HepG2 (cell line): ENCODE data around the gene UNC13D. TPM values are rescaled to one million over a fixed set of nuclear protein-coding genes. Genes with fewer than 3 reads are reported as not detected.

Source experiments
- CBFB ChIP-seq: sonication (generic); formaldehyde crosslinking; IDR thresholded peaks from 2 replicates; pipeline ENCODE4 v1.4.0; 2020; ENCODE audit warnings: missing genetic modification reagents
- HNF4A ChIP-seq: sonication (generic); formaldehyde crosslinking; IDR thresholded peaks from 2 replicates; pipeline ENCODE4 v1.4.0; 2020; ENCODE audit warnings: missing genetic modification reagents
- IRF2 ChIP-seq: IDR thresholded peaks from 2 replicates; pipeline ENCODE4 v1.6.1; 2018; ENCODE audit warnings: missing genetic modification reagents, missing compliant biosample characterization
- IRF9 ChIP-seq: sonication (generic); formaldehyde crosslinking; IDR thresholded peaks from 2 replicates; pipeline ENCODE4 v1.8.0; 2022; ENCODE audit warnings: missing genetic modification reagents, mild to moderate bottlenecking, borderline replicate concordance
- JUNB ChIP-seq: sonication (generic); formaldehyde crosslinking; IDR thresholded peaks from 2 replicates; pipeline ENCODE4 v1.8.0; 2022; ENCODE audit warnings: missing genetic modification reagents, mild to moderate bottlenecking, borderline replicate concordance
- PHF5A ChIP-seq: IDR thresholded peaks from one replicate; pipeline ENCODE4 v1.6.1; 2018; ENCODE audit warnings: low read depth, missing genetic modification reagents; ENCODE audit not compliant: unreplicated experiment
- SOX13 ChIP-seq, 3 experiments: fragments of 450-650 bp in 1 of 3; sonication (generic) in 1 of 3; formaldehyde crosslinking in 1 of 3; IDR thresholded peaks in 2 of 3; conservative IDR thresholded peaks in 1 of 3; 2 replicates each; pipeline versions ENCODE4 v1.5.0 to v1.6.1; 2016 to 2020; ENCODE audit warnings: antibody characterized with exemption in 1 of 3, mild to moderate bottlenecking in 1 of 3, missing compliant biosample characterization in 1 of 3, missing genetic modification reagents in 1 of 3, moderate library complexity in 1 of 3
- SRY ChIP-seq: sonication (generic); formaldehyde crosslinking; IDR thresholded peaks from 2 replicates; pipeline ENCODE4 v1.8.0; 2022; ENCODE audit warnings: mild to moderate bottlenecking, missing genetic modification reagents
- ZBTB8A ChIP-seq: sonication (generic); formaldehyde crosslinking; IDR thresholded peaks from 2 replicates; pipeline ENCODE4 v1.4.0; 2020; ENCODE audit warnings: mild to moderate bottlenecking, low read depth, missing genetic modification reagents, borderline replicate concordance
- ZMYM2 ChIP-seq: sonication (generic); formaldehyde crosslinking; IDR thresholded peaks from 2 replicates; pipeline ENCODE4 v1.8.0; 2022; ENCODE audit warnings: mild to moderate bottlenecking, missing genetic modification reagents
- ZNF205 ChIP-seq: IDR thresholded peaks from 2 replicates; pipeline ENCODE4 v1.6.1; 2018; ENCODE audit warnings: missing biosample characterization, missing genetic modification reagents
- ZNF331 ChIP-seq: sonication (generic); formaldehyde crosslinking; IDR thresholded peaks from 2 replicates; pipeline ENCODE4 v1.4.0; 2020; ENCODE audit warnings: missing genetic modification reagents
- ZNF335 ChIP-seq: sonication (generic); formaldehyde crosslinking; IDR thresholded peaks from 2 replicates; pipeline ENCODE4 v1.4.0; 2020; ENCODE audit warnings: missing genetic modification reagents
- ZNF543 ChIP-seq: sonication (generic); formaldehyde crosslinking; IDR thresholded peaks from 2 replicates; pipeline ENCODE4 v1.4.0; 2020; ENCODE audit warnings: mild to moderate bottlenecking, missing genetic modification reagents
- ZNF580 ChIP-seq: IDR thresholded peaks from 2 replicates; pipeline ENCODE4 v1.6.1; 2016; ENCODE audit warnings: low read depth, borderline replicate concordance
- ZNF598 ChIP-seq: sonication (generic); formaldehyde crosslinking; IDR thresholded peaks from 2 replicates; pipeline ENCODE4 v1.5.1; 2020; ENCODE audit warnings: mild to moderate bottlenecking, missing genetic modification reagents, borderline replicate concordance
- ZNF773 ChIP-seq: sonication (generic); formaldehyde crosslinking; IDR thresholded peaks from 2 replicates; pipeline ENCODE4 v1.4.0; 2020; ENCODE audit warnings: missing genetic modification reagents, borderline replicate concordance
- ZNF780A ChIP-seq: sonication (generic); formaldehyde crosslinking; IDR thresholded peaks from 2 replicates; pipeline ENCODE4 v1.8.0; 2022; ENCODE audit warnings: mild to moderate bottlenecking, missing genetic modification reagents, moderate library complexity
- ZNF841 ChIP-seq: sonication (generic); formaldehyde crosslinking; IDR thresholded peaks from 2 replicates; pipeline ENCODE4 v1.8.1; 2023; ENCODE audit warnings: missing genetic modification reagents, borderline replicate concordance
- polyA plus RNA-seq, 8 experiments: library from polyadenylated mRNA; depleted of rRNA in 3 of 8; stranded (reverse) in 7 of 8; unstranded in 1 of 8; fragments of >200 nt; fragmentation: Illumina TruSeq in 4 of 8; extraction: Trizol in 4 of 8; gene quantifications; 2 replicates each; pipeline versions ENCODE4 v1.2.1 to v1.2.3, GENCODE V29; 2011 to 2016; ENCODE audit warnings: low read depth in 4 of 8, missing spikeins in 1 of 8, mixed read lengths in 1 of 8; ENCODE audit not compliant: insufficient read depth in 1 of 8
- total RNA-seq, 5 experiments: library from RNA; depleted of rRNA; stranded (reverse); fragments of >200 nt; fragmentation: Illumina TruSeq; extraction: Trizol; gene quantifications; 2 replicates each; pipeline ENCODE4 v1.2.3, GENCODE V29; 2016; ENCODE audit warnings: low read depth in 1 of 5
- TF ChIP-seq, protein P1 (sequence below): sonication (generic); formaldehyde crosslinking; IDR thresholded peaks from one replicate; pipeline ENCODE4 v1.5.1; 2020; ENCODE audit warnings: mild to moderate bottlenecking, missing genetic modification reagents; ENCODE audit errors: not compliant biosample characterization

UNC13D gene
- total and polyA plus RNA-seq, 2 of the 13 experiments (the other 11 are each of a cell fraction or from before 2014, with no cell fraction given), result 29.7 to 42.7 TPM

DNA sequence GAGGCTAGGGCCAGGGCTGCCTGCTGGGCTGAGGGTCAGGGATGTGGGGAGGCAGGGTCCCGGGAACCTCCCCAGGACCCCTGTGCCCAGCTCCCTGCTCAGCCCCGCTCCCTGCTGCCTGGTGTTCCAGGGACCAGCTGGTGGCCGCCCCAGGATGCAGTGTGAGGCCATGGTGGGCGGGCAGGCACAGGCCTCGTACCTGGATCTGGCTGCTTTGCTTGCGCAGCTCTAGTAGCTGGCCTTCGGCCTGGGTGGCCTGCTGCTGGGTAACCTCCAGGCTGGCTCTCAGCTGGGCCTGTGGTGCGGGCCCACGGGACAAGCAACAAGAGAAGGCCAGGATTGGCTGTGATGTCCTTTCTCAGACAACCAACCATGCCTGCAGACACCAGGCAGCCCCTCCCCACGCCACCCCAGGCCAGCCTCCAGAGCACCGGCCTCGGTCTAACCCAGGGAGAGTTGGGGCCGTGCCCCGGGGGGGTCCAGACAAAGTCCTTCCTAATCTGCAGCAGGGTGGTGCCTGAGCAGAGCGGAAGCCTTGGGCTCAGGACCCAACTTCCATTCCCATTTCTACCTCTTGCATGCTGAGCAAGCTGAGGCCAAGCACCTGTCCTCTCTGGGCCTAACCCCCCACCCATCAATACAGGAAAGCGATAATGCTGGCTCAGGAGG lies 48.5 kb upstream of the UNC13D start (continued):
- TF ChIP-seq, protein P1, sequence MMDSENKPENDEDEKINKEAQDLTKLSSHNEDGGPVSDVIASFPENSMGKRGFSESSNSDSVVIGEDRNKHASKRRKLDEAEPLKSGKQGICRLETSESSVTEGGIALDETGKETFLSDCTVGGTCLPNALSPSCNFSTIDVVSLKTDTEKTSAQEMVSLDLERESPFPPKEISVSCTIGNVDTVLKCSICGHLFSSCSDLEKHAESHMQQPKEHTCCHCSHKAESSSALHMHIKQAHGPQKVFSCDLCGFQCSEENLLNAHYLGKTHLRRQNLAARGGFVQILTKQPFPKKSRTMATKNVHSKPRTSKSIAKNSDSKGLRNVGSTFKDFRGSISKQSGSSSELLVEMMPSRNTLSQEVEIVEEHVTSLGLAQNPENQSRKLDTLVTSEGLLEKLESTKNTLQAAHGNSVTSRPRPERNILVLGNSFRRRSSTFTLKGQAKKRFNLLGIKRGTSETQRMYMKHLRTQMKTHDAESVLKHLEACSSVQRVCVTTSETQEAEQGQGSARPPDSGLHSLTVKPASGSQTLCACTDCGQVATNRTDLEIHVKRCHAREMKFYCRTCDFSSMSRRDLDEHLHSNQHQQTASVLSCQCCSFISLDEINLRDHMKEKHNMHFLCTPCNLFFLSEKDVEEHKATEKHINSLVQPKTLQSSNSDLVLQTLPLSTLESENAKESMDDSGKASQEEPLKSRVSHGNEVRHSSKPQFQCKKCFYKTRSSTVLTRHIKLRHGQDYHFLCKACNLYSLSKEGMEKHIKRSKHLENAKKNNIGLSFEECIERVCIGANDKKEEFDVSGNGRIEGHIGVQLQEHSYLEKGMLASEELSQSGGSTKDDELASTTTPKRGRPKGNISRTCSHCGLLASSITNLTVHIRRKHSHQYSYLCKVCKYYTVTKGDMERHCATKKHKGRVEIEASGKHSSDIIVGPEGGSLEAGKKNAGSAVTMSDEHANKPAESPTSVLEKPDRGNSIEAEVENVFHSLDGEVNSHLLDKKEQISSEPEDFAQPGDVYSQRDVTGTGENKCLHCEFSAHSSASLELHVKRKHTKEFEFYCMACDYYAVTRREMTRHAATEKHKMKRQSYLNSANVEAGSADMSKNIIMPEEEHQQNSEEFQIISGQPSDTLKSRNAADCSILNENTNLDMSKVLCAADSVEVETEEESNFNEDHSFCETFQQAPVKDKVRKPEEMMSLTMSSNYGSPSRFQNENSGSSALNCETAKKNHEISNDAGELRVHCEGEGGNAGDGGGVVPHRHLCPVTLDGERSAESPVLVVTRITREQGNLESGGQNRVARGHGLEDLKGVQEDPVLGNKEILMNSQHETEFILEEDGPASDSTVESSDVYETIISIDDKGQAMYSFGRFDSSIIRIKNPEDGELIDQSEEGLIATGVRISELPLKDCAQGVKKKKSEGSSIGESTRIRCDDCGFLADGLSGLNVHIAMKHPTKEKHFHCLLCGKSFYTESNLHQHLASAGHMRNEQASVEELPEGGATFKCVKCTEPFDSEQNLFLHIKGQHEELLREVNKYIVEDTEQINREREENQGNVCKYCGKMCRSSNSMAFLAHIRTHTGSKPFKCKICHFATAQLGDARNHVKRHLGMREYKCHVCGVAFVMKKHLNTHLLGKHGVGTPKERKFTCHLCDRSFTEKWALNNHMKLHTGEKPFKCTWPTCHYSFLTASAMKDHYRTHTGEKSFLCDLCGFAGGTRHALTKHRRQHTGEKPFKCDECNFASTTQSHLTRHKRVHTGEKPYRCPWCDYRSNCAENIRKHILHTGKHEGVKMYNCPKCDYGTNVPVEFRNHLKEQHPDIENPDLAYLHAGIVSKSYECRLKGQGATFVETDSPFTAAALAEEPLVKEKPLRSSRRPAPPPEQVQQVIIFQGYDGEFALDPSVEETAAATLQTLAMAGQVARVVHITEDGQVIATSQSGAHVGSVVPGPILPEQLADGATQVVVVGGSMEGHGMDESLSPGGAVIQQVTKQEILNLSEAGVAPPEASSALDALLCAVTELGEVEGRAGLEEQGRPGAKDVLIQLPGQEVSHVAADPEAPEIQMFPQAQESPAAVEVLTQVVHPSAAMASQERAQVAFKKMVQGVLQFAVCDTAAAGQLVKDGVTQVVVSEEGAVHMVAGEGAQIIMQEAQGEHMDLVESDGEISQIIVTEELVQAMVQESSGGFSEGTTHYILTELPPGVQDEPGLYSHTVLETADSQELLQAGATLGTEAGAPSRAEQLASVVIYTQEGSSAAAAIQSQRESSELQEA (CRISPR knock-in tag), result no peak
- TF ChIP-seq ZNF205 (CRISPR knock-in tag) (no peak; the same call in 1 of the 2 replicates), ZNF841 (CRISPR knock-in tag) (no peak), CBFB (peak; percentile 38; the same call in 1 of the 2 replicates), ZNF543 (0 out of 2 replicates have a peak, but pooled peaks have one; percentile 40), ZNF335 (CRISPR knock-in tag) (0 out of 2 replicates have a peak, but pooled peaks have one; percentile 12), ZNF580 (CRISPR knock-in tag) (no peak), ZNF773 (CRISPR knock-in tag) (no peak), HNF4A (CRISPR knock-in tag) (peak; percentile 59; the same call in 1 of the 2 replicates), PHF5A (CRISPR knock-in tag) (no peak), ZNF331 (CRISPR knock-in tag) (peak; percentile 56; the same call in 1 of the 2 replicates), IRF2 (CRISPR knock-in tag) (no peak), SRY (CRISPR knock-in tag) (peak; percentile 36; the same call in 1 of the 2 replicates), ZNF598 (CRISPR knock-in tag) (no peak; the same call in 1 of the 2 replicates), ZBTB8A (CRISPR knock-in tag) (no peak), JUNB (no peak), ZMYM2 (CRISPR knock-in tag) (no peak), SOX13 (IDR thresholded peaks at IDR 0.05) (no peak), SOX13 (CRISPR knock-in tag; conservative IDR thresholded peaks at IDR 0.05 in 1 of 2, IDR thresholded peaks at IDR 0.05 in 1 of 2) (peak in 1 of 2 experiments; percentile 44; a peak in 1 of 4 replicates), ZNF780A (CRISPR knock-in tag) (no peak), IRF9 (no peak; the same call in 1 of the 2 replicates)
